Cerebellar cortex (tissue), 1 donor: Measurements from ENCODE around the gene CT45A1.
"Not testable (repeated sequence)": the region's sequence is repeated elsewhere in the genome, so short reads cannot be mapped to it uniquely, and the experiment has no call there.

ENCODE experiments used
- DNase-seq: peaks from one replicate; pipeline ENCODE4 v3.0.0-alpha.2; 2015; ENCODE audit warnings: low spot score

Gene CT45A1, protein sequence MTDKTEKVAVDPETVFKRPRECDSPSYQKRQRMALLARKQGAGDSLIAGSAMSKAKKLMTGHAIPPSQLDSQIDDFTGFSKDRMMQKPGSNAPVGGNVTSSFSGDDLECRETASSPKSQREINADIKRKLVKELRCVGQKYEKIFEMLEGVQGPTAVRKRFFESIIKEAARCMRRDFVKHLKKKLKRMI

GRCh38 chrX:135713183-135713689, at the start of gene CT45A1:
Gene CT45A1 (plus strand): TSS chrX:135713639. CDS start chrX:135718941, 5,302 bp downstream.
- DNase-seq, result peak; percentile 2

- DNase-seq, result not testable (repeated sequence)
These were observed 40.5 kb upstream of the CT45A1 start for GRCh38 chrX:135672979-135673378.

- DNase-seq, result peak; percentile 5
These were observed 25.3 kb upstream of the CT45A1 start for GRCh38 chrX:135688137-135688536.

DNA sequence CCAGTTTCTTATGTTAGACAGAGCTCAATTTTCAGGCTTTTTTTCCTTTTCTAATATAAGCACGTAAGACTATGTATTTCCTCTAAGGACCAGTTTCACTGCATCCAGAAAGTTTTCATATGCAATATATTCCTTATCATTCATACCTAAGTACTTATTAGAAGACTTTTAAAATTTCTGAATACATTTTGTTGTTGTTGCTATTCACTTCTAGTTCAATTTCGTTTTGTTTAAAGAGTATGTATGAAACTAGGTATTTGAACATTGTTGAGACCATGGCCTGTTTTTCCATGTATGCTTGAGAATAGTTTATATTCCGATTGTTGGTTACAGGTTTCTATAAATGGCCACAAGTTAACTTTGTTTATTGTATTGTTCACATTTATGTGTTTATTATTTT, 18.0 kb upstream of the CT45A1 start:
- DNase-seq, result no peak

GRCh38 chrX:135697601-135698000, 15.8 kb upstream of the CT45A1 start:
- DNase-seq, result peak; percentile 42

DNA sequence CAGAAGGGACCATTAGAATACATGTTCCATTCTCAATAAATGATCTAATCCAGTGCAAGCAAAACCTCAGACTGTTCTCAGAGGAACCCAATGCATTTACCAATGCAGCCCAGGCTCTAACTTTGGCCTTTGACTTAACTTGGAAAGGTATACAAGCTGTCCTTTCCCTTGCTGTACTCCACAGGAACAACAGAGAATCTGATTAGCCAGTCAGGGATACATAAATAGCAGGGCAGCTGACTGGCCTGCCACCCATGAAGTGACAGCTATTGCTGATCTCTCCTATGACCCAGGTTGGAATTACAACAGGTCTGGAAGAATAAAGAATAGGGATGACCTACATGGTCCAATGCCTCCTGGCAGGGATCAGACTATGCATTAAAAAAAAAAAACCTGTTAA, 14.5 kb upstream of the CT45A1 start:
- no peak for DNase-seq

DNA sequence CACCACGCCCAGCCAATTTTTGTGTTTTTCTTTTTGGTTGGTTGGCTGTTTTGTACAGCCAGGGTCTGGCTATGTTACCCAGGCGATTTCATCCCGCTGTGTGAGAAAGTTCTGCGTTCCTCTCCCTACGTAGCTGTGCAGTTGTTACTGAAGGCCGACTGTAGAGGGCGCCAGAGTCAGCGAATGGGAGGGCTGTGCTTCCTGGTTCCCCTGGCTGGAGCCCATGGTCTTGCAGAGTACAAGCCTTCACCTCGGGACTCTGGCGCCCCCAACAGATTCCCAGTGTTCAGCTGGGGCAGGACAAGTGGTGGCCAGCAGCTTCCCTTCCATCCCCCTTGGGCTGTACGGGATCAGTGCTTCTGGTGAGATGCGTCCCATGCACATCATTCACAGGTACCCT, 5.6 kb upstream of the CT45A1 start:
- DNase-seq, result peak; percentile 32

GRCh38 chrX:135713795-135714194, 356 bp downstream of the CT45A1 start:
- no peak for DNase-seq

GRCh38 chrX:135734666-135735065, 21.2 kb downstream of the CT45A1 start:
- not testable (repeated sequence) for DNase-seq

DNA sequence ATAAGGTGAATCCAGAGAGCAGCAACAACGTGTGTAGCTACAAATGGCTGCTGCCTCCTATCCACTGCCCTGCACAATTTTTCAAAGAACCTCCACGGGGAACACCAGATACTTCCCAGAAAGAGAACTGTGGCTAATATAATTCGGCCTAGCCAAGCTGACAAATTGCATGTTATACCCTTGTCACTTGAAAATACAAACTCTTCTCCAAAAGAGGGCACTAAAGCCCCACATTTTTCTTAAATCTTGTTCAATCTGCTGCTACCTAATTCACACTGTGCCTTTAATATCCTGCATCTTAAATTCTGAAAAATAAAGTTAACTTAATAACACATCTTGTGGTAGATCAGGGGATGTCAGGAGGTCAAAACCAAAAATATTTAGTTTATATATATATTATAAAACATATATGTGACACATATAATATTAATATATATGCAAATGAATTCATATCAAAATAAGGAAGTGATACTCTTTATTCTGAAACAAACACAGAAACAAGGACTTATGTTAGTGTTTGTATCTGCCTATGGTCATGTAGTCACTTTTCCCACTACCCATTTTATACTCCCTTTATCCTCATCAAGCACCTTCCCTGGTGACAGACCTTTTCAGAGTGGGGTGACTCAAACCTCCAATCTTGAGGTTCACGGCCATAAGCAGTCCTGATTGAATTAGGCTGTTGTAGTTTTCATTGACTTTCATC, 24.1 kb downstream of the CT45A1 start:
- DNase-seq, result peak; percentile 21

DNA sequence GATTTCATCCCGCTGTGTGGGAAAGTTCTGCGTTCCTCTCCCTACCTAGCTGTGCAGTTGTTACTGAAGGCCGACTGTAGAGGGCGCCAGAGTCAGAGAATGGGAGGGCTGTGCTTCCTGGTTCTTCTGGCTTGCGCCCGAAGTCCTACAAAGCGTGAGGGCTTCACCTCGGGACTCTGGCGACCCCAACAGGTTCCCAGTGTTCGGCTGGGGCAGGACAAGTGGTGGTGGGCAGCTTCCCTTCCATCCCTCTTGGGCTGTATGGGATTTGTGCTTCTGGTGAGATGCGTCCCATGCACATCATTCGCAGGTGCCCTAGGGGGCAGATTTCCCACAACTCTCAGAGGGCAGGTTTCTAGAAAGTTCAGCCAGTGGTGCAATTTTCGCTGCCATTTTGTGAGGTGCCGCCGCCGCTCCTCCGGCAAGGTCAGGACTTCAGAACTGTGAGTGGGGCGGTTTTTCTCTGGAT, 27.3 kb downstream of the CT45A1 start:
- peak; percentile 28 for DNase-seq

DNA sequence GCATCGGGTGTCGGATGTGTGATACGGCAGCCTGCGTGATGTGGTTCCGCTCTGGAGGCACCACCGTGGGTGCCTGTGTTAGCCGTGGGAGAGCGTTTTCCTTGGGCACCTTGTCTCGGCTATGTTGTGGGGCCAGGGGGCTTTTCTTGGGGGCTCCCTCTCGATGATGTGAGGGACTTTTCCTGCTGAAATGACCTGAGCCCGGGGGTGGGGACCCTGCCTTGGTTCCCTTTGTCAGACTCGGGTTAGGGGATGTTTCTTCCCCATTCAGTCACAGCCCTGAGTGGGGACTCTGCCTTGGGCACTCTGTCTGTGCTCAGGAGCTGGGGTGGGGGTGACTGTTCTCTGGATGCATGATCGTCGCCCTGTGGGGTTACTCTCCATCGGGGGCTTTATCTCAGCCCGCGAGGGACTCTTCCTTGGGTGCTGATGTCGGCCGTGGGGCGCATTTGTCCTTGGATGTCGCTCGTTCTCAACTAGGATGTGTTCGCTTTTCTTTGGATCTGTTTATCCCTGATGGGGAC, 27.8 kb downstream of the CT45A1 start:
- no peak for DNase-seq

GRCh38 chrX:135744739-135745138, 31.3 kb downstream of the CT45A1 start:
- DNase-seq, result not testable (repeated sequence)

DNA sequence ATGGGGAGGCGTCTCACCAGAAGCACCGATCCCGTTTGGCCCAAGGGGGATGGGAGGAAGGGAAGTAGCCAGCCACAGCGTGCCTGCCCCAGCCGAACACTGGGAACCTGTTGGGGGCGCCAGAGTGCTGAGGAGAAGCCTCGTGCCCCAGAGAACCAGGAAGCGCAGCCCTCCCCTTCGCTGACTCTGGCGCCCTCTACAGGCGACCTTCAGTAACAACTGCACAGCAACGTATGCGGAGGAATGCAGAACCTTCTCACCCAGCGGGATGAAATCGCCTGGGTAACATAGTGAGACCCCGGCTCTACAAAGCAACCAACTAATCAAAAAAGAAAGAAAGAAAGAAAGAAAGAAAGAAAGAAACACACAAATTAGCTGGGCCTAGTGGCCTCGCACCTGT, 54.7 kb downstream of the CT45A1 start, which contains the start of gene CT45A3:
TSS of gene CT45A3 (minus strand) at position 101 of the 400 bp plus-strand sequence. CDS start 3,747 bp downstream, outside the sequence.
- not testable (repeated sequence) for DNase-seq
